Activated T-cell treated with anti-CD3 and anti-CD28 coated beads, Interleukin-2, amount 50 U/mL, for 4 hours (primary cell): ENCODE data around the gene PRSS38. TPM values are rescaled to one million over a fixed set of nuclear protein-coding genes. Genes with fewer than 3 reads are reported as not detected.

Experiments
- ATAC-seq, 2 donors: fragments of 200-7000 bp; cut with Tn5 transposase; one replicate each; pipeline ENCODE4 v1.10.0; 2021
- DNase-seq: peaks from one replicate; pipeline ENCODE4 v3.0.0-alpha.2; 2020
- H3K27me3 Mint-ChIP-seq: one replicate; pipeline ENCODE4 v1.8.0; 2021; ENCODE audit warnings: low read depth, mixed read lengths
- H3K36me3 Mint-ChIP-seq: one replicate; pipeline ENCODE4 v1.8.0; 2022; ENCODE audit warnings: mixed read lengths; ENCODE audit not compliant: insufficient read depth
- H3K4me1 Mint-ChIP-seq: one replicate; pipeline ENCODE4 v1.8.0; 2021; ENCODE audit warnings: low read depth, mixed read lengths
- H3K4me3 Mint-ChIP-seq: one replicate; pipeline ENCODE4 v1.8.0; 2021; ENCODE audit warnings: mild to moderate bottlenecking, moderate library complexity, mixed read lengths
- H3K9me3 Mint-ChIP-seq: one replicate; pipeline ENCODE4 v1.8.0; 2021; ENCODE audit warnings: mixed read lengths
- total RNA-seq, 3 donors: library from RNA; stranded (reverse); gene quantifications; one replicate each; pipeline ENCODE4 v1.2.1, GENCODE V29; 2021

The PRSS38 gene
- total RNA-seq = not detected

DNA sequence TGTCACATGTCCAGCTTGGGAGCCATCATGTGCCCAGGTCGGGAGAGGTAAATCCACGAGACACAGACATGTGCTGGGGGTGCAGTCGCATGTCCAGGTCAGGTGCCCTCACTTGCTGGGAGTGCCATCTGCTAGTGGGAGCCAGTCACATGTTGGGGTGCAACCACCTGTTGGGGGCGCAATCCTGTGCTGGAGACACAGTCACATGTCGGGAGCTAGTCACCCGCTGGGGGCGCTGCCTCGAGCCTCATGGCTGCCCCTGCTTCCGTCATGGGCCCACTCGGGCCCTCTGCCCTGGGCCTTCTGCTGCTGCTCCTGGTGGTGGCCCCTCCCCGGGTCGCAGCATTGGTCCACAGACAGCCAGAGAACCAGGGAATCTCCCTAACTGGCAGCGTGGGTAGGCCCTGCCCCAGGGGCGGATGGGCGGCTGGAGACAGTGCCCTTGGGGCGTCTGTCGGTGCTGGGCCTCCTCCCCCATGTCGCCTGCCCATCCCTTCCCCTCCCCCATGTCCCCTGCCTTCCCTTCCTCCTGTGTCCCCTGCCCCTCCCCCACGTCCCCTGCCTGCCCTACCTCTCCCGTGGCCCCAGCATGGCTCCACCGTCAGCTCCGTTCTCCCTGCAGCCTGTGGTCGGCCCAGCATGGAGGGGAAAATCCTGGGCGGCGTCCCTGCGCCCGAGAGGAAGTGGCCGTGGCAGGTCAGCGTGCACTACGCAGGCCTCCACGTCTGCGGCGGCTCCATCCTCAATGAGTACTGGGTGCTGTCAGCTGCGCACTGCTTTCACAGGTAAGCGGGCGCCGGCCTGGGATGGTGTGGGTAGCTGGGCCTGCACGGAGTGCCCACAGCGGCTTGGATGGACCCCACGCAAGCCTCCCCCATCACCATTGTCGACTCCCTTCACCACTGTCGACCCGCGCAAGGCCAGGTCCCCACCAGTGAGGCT lies at the start of gene PRSS38:
Gene PRSS38 (plus strand): TSS at position 208 of the 942 bp plus-strand sequence. CDS start 42 bp downstream, at position 250.
- no peak for ATAC-seq
- H3K9me3 Mint-ChIP-seq = peaks cover 19% of the 10 kb centered on the region
- H3K27me3 Mint-ChIP-seq = no peaks in the 10 kb centered on the region
- H3K4me3 Mint-ChIP-seq = no peak within 1 kb of the TSS
- no peak for DNase-seq
- H3K36me3 Mint-ChIP-seq = peaks cover 1% of the 10 kb centered on the region
- no peaks in the 10 kb centered on the region for H3K4me1 Mint-ChIP-seq

- Mint-ChIP-seq H3K36me3 (peaks cover 9% of the 10 kb centered on the region), H3K27me3 (no peaks in the 10 kb centered on the region), H3K9me3 (no peaks in the 10 kb centered on the region), H3K4me3 (peak overlapping the region; percentile 58), H3K4me1 (peaks cover 74% of the 10 kb centered on the region)
- DNase-seq (peak; percentile 54), ATAC-seq (peak; percentile 78 to 80)
Measured at GRCh38 chr1:227766015-227766634, 49.4 kb upstream of the PRSS38 start.

DNA sequence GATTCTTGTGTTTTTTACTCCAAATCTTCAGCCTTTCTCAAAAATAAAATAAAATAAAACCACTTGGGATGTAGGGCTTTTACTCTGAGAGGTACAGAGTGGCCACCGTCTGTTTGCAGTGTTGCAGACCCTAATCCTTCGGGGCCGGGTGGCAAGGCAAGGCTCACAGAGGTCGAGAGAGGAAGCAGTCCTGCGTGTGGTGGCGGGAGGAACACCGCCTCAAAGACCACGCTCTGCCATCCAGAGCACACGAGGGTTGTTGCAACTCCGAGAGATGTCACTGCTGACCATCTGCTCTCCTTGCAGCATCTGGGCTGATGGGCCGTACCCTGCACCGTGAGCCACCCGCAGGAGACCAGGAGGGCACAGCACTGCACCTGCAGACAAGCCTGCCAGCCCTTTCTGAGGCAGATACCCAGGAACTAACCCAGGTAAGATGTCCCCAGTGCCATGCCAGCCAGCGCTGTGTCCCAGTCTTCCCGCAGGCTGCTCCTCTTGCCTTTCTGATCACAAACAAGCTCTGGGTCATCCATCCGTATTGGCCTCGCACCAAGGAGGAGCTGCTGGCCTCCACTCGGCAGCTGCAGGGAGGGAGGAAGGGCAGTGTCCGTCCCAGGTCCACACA lies 48.7 kb upstream of the PRSS38 start:
- Mint-ChIP-seq H3K36me3 (peaks cover 9% of the 10 kb centered on the region), H3K9me3 (no peaks in the 10 kb centered on the region), H3K4me3 (peak overlapping the region; percentile 58), H3K27me3 (no peaks in the 10 kb centered on the region), H3K4me1 (peaks cover 68% of the 10 kb centered on the region)
- DNase-seq (no peak), ATAC-seq (no peak)

GRCh38 chr1:227767401-227768124 lies 47.9 kb upstream of the PRSS38 start:
- peaks cover 64% of the 10 kb centered on the region for H3K4me1 Mint-ChIP-seq
- no peaks in the 10 kb centered on the region for H3K9me3 Mint-ChIP-seq
- ATAC-seq (no peak), DNase-seq (no peak)
- H3K4me3 Mint-ChIP-seq = no peak overlapping the region
- H3K27me3 Mint-ChIP-seq = no peaks in the 10 kb centered on the region
- H3K36me3 Mint-ChIP-seq = peaks cover 9% of the 10 kb centered on the region

GRCh38 chr1:227768125-227768439 lies 47.4 kb upstream of the PRSS38 start:
- DNase-seq (no peak), ATAC-seq (no peak)
- no peaks in the 10 kb centered on the region for H3K27me3 Mint-ChIP-seq
- peaks cover 61% of the 10 kb centered on the region for H3K4me1 Mint-ChIP-seq
- H3K4me3 Mint-ChIP-seq = no peak overlapping the region
- H3K9me3 Mint-ChIP-seq = no peaks in the 10 kb centered on the region
- peaks cover 9% of the 10 kb centered on the region for H3K36me3 Mint-ChIP-seq

DNA sequence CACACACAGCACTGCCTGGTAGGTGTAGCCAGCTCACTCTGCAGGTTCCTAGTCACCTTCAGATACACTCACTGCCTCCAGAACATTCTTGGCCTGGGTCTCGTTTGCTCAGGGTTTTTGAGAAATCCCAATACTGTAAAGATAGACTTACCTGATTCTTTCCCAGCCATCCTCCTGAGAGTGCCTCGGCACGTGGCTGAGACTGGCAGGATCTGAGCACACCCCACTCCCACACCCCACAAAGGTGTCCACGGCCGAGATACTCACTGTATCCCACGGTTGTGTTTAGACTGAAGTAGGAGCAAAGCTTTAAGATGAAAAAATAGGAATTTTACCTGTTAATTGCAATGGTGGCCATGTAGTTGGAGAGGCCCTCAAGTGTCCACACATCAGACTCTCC lies 46.8 kb upstream of the PRSS38 start:
- H3K27me3 Mint-ChIP-seq = no peaks in the 10 kb centered on the region
- H3K36me3 Mint-ChIP-seq = peaks cover 9% of the 10 kb centered on the region

GRCh38 chr1:227769047-227769935 lies 46.2 kb upstream of the PRSS38 start:
- peaks cover 11% of the 10 kb centered on the region for H3K36me3 Mint-ChIP-seq
- ATAC-seq (no peak), DNase-seq (no peak)
- no peaks in the 10 kb centered on the region for H3K27me3 Mint-ChIP-seq
- H3K9me3 Mint-ChIP-seq = no peaks in the 10 kb centered on the region
- no peak overlapping the region for H3K4me3 Mint-ChIP-seq
- H3K4me1 Mint-ChIP-seq = peaks cover 60% of the 10 kb centered on the region

More for the DNA sequence above, 46.8 kb upstream of the PRSS38 start:
- ATAC-seq (no peak), DNase-seq (no peak)
- H3K9me3 Mint-ChIP-seq = no peaks in the 10 kb centered on the region
- no peak overlapping the region for H3K4me3 Mint-ChIP-seq
- peaks cover 60% of the 10 kb centered on the region for H3K4me1 Mint-ChIP-seq

- Mint-ChIP-seq H3K36me3 (peaks cover 11% of the 10 kb centered on the region), H3K4me3 (no peak overlapping the region), H3K4me1 (peaks cover 58% of the 10 kb centered on the region), H3K27me3 (no peaks in the 10 kb centered on the region), H3K9me3 (no peaks in the 10 kb centered on the region)
- ATAC-seq = no peak
- DNase-seq = no peak
Measured at GRCh38 chr1:227769936-227770494, 45.5 kb upstream of the PRSS38 start.

DNA sequence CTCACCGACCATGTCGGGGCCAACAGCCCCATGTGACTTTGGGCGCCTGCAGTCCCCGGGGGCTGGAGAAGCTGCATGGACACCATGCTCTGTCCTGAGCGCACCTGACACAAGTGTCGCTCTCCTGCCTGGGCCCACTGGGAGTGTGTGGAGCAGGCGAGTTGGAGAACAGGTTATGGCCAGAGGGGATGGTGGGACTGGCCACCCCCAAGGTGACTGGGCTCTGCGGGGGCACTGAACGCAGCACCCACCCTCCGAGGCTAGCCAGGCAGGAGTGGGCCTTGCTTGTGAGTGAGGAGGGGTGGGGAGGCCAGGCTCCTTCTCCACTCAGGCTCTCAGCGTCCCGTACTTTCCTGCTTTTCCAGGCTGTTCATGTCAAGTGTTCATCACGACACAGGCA lies 44.7 kb upstream of the PRSS38 start:
- no peak overlapping the region for H3K4me3 Mint-ChIP-seq
- H3K27me3 Mint-ChIP-seq = no peaks in the 10 kb centered on the region
- H3K9me3 Mint-ChIP-seq = no peaks in the 10 kb centered on the region
- no peak for DNase-seq
- H3K4me1 Mint-ChIP-seq = peaks cover 50% of the 10 kb centered on the region
- peaks cover 11% of the 10 kb centered on the region for H3K36me3 Mint-ChIP-seq
- no peak for ATAC-seq

DNA sequence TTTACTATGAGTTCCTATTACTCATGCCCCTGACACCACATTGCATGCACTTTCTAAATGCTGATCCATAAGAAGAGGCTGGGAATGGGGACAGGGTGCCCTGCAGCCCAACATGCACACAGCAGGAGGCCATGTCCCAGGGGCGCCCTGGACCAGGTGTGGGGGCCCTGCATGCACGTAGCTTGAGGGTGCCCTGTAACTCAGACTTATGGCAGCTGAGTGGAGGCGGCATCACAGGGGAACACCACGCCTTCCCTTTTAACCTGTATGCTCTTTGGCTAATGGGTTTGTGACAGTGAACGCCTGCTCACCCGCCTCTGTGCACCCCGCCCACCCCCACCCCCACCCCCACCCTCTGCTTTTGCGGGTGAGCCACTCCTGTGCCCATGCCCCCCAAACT lies 44.1 kb upstream of the PRSS38 start:
- Mint-ChIP-seq H3K4me3 (no peak overlapping the region), H3K27me3 (no peaks in the 10 kb centered on the region), H3K9me3 (no peaks in the 10 kb centered on the region), H3K36me3 (peaks cover 11% of the 10 kb centered on the region), H3K4me1 (peaks cover 45% of the 10 kb centered on the region)
- ATAC-seq (no peak), DNase-seq (no peak)

DNA sequence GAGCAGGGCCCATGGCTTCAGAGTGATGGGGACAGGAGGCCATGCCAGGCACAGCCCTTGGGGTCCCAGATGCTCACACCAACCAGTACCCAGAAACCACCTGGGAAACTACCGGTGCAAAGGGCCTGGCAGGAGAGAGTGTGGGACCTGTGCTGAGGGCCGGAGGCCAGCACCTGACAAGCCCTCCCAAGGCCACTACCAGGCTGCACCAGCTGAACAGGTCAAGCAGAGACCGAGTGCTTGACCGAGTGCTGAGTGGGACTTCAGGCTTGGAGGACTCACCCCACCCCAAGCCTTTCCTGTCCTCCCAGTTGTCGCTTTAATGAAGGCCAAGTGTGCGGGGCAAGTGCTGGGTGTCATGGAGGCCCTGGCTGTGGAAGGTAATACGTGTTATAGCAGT lies 43.7 kb upstream of the PRSS38 start:
- no peaks in the 10 kb centered on the region for H3K27me3 Mint-ChIP-seq
- DNase-seq (no peak), ATAC-seq (no peak)
- peaks cover 11% of the 10 kb centered on the region for H3K36me3 Mint-ChIP-seq
- peaks cover 40% of the 10 kb centered on the region for H3K4me1 Mint-ChIP-seq
- H3K9me3 Mint-ChIP-seq = no peaks in the 10 kb centered on the region
- H3K4me3 Mint-ChIP-seq = no peak overlapping the region

- peaks cover 8% of the 10 kb centered on the region for H3K36me3 Mint-ChIP-seq
- no peak for ATAC-seq
- DNase-seq = no peak
- no peaks in the 10 kb centered on the region for H3K9me3 Mint-ChIP-seq
- H3K27me3 Mint-ChIP-seq = no peaks in the 10 kb centered on the region
- H3K4me3 Mint-ChIP-seq = no peak overlapping the region
- peaks cover 24% of the 10 kb centered on the region for H3K4me1 Mint-ChIP-seq
Measured at GRCh38 chr1:227773558-227773957, 41.9 kb upstream of the PRSS38 start.

DNA sequence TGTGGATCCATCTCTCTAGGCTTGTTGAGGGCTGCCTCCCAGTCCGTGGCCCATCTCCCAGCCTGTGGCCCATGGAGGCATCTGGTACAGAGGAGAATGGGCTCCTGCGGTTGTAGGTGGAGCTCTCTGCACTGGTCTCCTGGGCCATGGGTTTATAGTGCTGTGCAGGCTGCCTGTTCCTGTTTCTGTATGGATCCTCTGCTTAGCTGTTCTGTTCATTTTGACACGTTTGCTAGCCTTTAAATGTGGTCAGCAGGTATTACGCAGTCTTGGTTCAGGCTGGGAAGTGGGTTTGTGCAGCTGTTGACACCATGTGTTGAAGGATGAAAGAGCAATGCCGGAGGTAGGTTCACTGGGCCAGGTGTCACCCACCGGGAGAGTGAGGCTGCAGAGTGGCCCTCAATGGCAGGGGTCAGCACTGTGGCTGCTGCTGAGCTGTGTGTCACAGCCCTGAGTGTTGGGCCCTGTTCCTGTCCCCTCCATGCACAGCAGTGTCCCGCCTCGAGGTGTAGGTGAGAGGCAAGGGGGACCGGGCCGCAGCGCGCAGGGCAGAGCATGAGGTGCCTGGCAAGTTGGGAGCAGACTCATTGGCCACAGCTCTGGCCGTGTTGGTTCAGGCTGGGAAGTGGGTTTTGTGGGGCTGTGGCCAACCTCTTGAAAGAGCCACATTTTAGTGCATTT lies 41.3 kb upstream of the PRSS38 start:
- ATAC-seq (peak; percentile 55 to 70), DNase-seq (no peak)
- H3K9me3 Mint-ChIP-seq = no peaks in the 10 kb centered on the region
- peaks cover 24% of the 10 kb centered on the region for H3K4me1 Mint-ChIP-seq
- no peak overlapping the region for H3K4me3 Mint-ChIP-seq
- no peaks in the 10 kb centered on the region for H3K27me3 Mint-ChIP-seq
- peaks cover 7% of the 10 kb centered on the region for H3K36me3 Mint-ChIP-seq
